Mesothelial cell of epicardium (in vitro differentiated cells): ENCODE measurements around the gene MEGF11. TPM values are rescaled to one million over a fixed set of nuclear protein-coding genes. Genes with fewer than 3 reads are reported as not detected.

Experiments
- DNase-seq, 2 experiments: peaks; one replicate each; pipeline ENCODE4 v3.0.0; 2021; ENCODE audit warnings: low spot score in 2 of 2; ENCODE audit not compliant: unreplicated experiment in 2 of 2
- H3K27ac Mint-ChIP-seq: 2 replicates; pipeline ENCODE4 v1.8.0; 2021; ENCODE audit warnings: mixed read lengths
- H3K27me3 Mint-ChIP-seq: 2 replicates; pipeline ENCODE4 v1.8.0; 2021; ENCODE audit warnings: low read depth, mixed read lengths
- H3K36me3 Mint-ChIP-seq: 2 replicates; pipeline ENCODE4 v1.8.0; 2021; ENCODE audit warnings: mixed read lengths
- H3K4me1 Mint-ChIP-seq: 2 replicates; pipeline ENCODE4 v1.8.0; 2021; ENCODE audit warnings: mixed read lengths
- H3K4me3 Mint-ChIP-seq: 2 replicates; pipeline ENCODE4 v1.8.0; 2021; ENCODE audit warnings: mild to moderate bottlenecking, moderate library complexity, mixed read lengths
- H3K9me3 Mint-ChIP-seq: 2 replicates; pipeline ENCODE4 v1.8.0; 2021; ENCODE audit warnings: mixed read lengths
- total RNA-seq: library from RNA; stranded (reverse); gene quantifications from 3 replicates; pipeline ENCODE4 v1.2.1, GENCODE V29; 2021
- TF ChIP-seq, protein P1 (sequence below): fragments of 200-600 bp; sonication (generic); IDR thresholded peaks from one replicate; pipeline ENCODE4 v1.5.0; 2021; ENCODE audit warnings: antibody characterized with exemption; ENCODE audit not compliant: unreplicated experiment

Gene MEGF11
- total RNA-seq, 1 donor from 2014 or later: 3.7 TPM

DNA sequence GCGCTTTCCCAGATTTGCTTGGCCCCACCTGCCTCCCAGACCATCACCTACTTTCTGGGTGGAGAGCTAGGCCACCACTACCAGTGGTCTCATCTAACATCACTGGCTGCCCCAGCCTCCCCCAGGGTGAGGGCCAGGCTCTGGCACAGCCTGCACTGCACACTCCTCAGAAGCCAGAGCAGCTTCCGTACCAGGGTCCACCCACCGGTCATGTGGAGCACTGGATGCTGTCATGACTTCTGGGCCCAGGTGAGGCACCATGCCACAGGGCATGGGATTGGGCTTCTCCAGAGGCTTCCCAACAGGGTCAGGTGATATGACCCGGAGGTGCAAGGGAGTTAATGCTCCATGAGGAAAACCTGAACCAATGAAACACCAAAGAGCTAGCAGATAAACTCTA is 14.0 kb downstream of the MEGF11 start:
- Mint-ChIP-seq H3K4me3 (no peak overlapping the region), H3K27me3 (peaks cover 53% of the 10 kb centered on the region), H3K27ac (no peak overlapping the region), H3K36me3 (no peaks in the 10 kb centered on the region), H3K9me3 (no peaks in the 10 kb centered on the region), H3K4me1 (no peaks in the 10 kb centered on the region)
- TF ChIP-seq, protein P1, sequence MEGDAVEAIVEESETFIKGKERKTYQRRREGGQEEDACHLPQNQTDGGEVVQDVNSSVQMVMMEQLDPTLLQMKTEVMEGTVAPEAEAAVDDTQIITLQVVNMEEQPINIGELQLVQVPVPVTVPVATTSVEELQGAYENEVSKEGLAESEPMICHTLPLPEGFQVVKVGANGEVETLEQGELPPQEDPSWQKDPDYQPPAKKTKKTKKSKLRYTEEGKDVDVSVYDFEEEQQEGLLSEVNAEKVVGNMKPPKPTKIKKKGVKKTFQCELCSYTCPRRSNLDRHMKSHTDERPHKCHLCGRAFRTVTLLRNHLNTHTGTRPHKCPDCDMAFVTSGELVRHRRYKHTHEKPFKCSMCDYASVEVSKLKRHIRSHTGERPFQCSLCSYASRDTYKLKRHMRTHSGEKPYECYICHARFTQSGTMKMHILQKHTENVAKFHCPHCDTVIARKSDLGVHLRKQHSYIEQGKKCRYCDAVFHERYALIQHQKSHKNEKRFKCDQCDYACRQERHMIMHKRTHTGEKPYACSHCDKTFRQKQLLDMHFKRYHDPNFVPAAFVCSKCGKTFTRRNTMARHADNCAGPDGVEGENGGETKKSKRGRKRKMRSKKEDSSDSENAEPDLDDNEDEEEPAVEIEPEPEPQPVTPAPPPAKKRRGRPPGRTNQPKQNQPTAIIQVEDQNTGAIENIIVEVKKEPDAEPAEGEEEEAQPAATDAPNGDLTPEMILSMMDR: no peak
- DNase-seq: no peak

DNA sequence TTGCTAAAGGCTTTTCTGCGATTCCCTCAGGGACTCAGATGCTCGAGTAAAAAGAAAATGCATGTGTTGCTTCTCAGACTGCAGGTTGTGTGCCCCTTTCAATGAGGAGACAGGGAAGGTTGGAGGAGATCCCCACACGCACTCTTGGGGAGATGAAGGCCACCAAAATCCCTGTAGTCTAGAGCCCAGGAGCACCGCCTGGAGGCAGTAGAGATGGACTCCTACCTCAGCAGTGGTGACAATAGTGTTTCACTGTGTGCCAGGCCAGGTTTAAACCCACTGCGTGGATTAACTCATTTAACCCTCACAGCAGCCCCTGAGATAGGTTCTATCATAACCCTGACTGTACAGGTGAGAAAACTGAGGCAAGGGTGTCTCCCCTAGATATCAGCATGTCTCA is 15.2 kb downstream of the MEGF11 start:
- H3K27me3 Mint-ChIP-seq: peaks cover 43% of the 10 kb centered on the region
- TF ChIP-seq, protein P1: no peak
- no peak for DNase-seq
- H3K27ac Mint-ChIP-seq: no peak overlapping the region
- H3K9me3 Mint-ChIP-seq: no peaks in the 10 kb centered on the region
- H3K4me1 Mint-ChIP-seq: no peaks in the 10 kb centered on the region
- no peaks in the 10 kb centered on the region for H3K36me3 Mint-ChIP-seq
- H3K4me3 Mint-ChIP-seq: no peak overlapping the region

DNA sequence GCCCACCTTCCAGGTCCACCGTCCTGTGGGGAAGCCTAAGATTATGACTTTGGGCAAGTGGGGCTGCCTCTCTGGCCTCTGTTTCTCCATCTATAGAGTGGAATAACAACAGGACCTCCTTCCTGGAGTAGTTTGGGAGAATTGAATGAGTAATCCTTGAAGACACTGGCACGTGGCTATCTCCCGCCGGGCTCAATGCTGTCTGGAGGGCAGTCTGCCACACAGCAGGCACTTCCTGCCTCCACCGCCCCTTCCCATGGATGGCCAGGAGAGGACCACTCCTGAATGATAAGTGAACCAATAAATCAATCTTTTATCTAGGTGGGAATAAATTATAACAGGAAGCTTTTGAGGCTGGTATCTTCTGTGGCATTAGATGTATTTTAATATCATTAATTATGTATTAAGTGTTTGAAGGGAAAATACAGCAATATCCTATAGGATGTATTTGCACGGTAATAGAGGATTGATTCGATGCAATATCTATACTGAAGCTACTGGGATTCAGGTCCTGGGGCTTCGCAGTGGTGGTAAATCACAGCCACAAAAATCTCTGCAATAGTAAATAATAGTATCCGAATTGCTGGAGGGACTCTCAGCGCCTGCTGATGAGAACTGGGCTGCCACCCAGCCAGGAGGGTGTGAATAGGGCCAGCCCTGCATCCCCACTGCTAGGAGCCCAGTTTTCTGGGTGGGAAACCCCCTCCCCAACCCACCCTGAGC is 15.9 kb downstream of the MEGF11 start:
- Mint-ChIP-seq H3K4me3 (no peak overlapping the region), H3K9me3 (no peaks in the 10 kb centered on the region), H3K27ac (no peak overlapping the region), H3K36me3 (no peaks in the 10 kb centered on the region), H3K4me1 (no peaks in the 10 kb centered on the region), H3K27me3 (peaks cover 41% of the 10 kb centered on the region)
- TF ChIP-seq, protein P1: no peak
- no peak for DNase-seq

DNA sequence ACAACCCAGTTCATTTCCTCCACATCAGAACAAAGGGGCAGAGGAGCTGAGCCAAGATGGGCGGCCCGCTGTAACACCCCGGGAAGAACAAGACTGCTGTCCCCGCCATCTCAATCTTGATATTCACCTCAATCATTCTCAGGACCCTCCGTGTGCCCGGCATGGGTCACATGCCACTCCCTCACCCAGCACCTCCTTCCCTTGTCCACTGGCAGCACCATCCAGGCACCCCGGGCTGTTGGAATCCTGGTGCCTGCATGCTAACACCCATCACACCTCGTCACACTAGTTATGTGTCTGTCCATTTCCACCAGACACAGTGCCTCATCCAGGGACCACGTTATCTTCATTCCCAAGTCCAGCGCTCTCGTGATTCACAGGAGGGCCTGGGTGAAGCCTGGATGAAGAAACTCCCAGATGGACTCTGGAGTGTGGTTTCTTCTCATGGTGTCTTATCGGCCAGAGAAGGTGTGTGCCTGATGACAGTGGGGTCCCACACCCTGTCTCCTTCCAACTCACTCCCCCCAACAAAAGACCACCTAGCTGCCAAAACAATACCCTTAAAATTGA is 16.7 kb downstream of the MEGF11 start:
- H3K9me3 Mint-ChIP-seq: no peaks in the 10 kb centered on the region
- no peaks in the 10 kb centered on the region for H3K4me1 Mint-ChIP-seq
- no peaks in the 10 kb centered on the region for H3K36me3 Mint-ChIP-seq
- H3K27ac Mint-ChIP-seq: no peak overlapping the region
- no peak overlapping the region for H3K4me3 Mint-ChIP-seq
- peaks cover 42% of the 10 kb centered on the region for H3K27me3 Mint-ChIP-seq
- TF ChIP-seq, protein P1: no peak
- DNase-seq: no peak

DNA sequence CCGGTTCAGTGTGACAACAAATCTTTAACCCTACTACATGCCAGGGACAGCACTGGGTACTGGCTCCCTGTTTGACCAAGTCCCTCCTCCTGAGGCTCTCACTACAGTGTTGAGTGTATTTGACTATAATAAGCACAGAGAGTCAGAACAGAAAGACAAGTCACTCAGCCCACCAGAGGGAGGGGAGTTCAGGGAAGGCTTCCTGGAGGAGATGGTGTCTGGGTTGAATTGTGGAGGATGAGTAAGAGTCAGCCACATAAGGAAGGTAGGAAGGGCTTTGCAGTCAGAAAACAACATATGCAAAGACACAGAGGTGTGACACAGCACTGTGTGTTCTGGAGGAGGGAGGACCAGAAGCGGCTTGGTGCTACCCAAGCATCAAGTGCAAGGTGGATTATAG is 17.7 kb downstream of the MEGF11 start:
- Mint-ChIP-seq H3K9me3 (no peaks in the 10 kb centered on the region), H3K27ac (no peak overlapping the region), H3K36me3 (no peaks in the 10 kb centered on the region), H3K4me1 (peaks cover 6% of the 10 kb centered on the region), H3K27me3 (peaks cover 38% of the 10 kb centered on the region), H3K4me3 (no peak overlapping the region)
- DNase-seq: no peak
- TF ChIP-seq, protein P1: no peak
